Measurements from ENCODE around the gene PHKB.

DNA sequence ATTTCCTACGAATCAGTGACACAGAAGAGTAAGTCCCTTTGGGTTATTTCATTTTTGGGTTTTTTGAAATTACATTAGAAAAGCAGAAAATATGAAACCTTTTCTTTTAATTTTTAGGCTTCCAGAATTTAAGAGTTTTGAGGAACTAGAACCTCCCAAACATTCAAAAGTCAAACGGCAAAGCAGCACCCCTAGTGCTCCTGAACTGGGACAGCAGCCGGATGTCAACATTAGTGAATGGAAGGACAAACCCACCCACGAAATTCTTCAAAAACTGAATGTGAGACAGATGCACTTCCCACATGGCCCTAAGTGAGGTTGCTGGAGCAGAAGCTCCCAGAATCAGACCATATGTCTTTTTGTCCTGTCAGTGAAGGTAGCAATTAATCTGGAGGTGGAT, 199.4 kb downstream of the PHKB start:
- TF ChIP-seq, protein P1, sequence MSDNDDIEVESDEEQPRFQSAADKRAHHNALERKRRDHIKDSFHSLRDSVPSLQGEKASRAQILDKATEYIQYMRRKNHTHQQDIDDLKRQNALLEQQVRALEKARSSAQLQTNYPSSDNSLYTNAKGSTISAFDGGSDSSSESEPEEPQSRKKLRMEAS (IDR thresholded peaks at IDR 0.05) = no peak
- TF ChIP-seq EGR1 (IDR thresholded peaks at IDR 0.05) (no peak), CEBPB (IDR thresholded peaks at IDR 0.05) (no peak), EP300 (IDR thresholded peaks at IDR 0.05; ENCODE audit: borderline replicate concordance) (no peak), YY1 (IDR thresholded peaks at IDR 0.05; ENCODE audit: low read depth) (no peak), TAF1 (IDR thresholded peaks at IDR 0.05; ENCODE audit: low read depth) (no peak)
- TF ChIP-seq, protein P2, sequence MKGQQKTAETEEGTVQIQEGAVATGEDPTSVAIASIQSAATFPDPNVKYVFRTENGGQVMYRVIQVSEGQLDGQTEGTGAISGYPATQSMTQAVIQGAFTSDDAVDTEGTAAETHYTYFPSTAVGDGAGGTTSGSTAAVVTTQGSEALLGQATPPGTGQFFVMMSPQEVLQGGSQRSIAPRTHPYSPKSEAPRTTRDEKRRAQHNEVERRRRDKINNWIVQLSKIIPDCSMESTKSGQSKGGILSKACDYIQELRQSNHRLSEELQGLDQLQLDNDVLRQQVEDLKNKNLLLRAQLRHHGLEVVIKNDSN (IDR thresholded peaks at IDR 0.05) = no peak
